Activated CD8-positive, alpha-beta T cell treated with anti-CD3 and anti-CD28 coated beads, Interleukin-2, amount 10 ng/mL, durations not matched to agents 7 days and 5 days (primary cell): ENCODE measurements around the gene AHDC1. TPM values are rescaled to one million over a fixed set of nuclear protein-coding genes. Genes with fewer than 3 reads are reported as not detected.
"Not testable (repeated sequence)": the region's sequence is repeated elsewhere in the genome, so short reads cannot be mapped to it uniquely, and the experiment has no call there.

Source experiments
- ATAC-seq: fragments of 150-1000 bp; cut with Tn5 transposase; one replicate; pipeline ENCODE4 v1.10.0; 2021; ENCODE audit warnings: moderate library complexity
- CTCF ChIA-PET: fragments of 350-600 bp; sonication (Branson Sonifier 250); formaldehyde crosslinking; loops from one replicate; lab custom pipeline; 2021; ENCODE audit warnings: antibody characterized with exemption; lab: Charles Lee
- POLR2A ChIA-PET: fragments of 350-600 bp; sonication (Branson Sonifier 250); formaldehyde crosslinking; loops from one replicate; lab custom pipeline; 2021; ENCODE audit warnings: antibody characterized with exemption; lab: Charles Lee
- DNase-seq: peaks from one replicate; pipeline ENCODE4 v3.0.0-alpha.2; 2020
- H3K27ac Mint-ChIP-seq: one replicate; pipeline ENCODE4 v1.8.0; 2021; ENCODE audit warnings: mild to moderate bottlenecking, mixed read lengths
- H3K27me3 Mint-ChIP-seq: one replicate; pipeline ENCODE4 v1.8.0; 2021; ENCODE audit warnings: low read depth, mixed read lengths
- H3K36me3 Mint-ChIP-seq: one replicate; pipeline ENCODE4 v1.8.0; 2021; ENCODE audit warnings: low read depth, mixed read lengths
- H3K4me1 Mint-ChIP-seq: one replicate; pipeline ENCODE4 v1.8.0; 2021; ENCODE audit warnings: low read depth, mixed read lengths
- H3K4me3 Mint-ChIP-seq: one replicate; pipeline ENCODE4 v1.8.0; 2021; ENCODE audit warnings: mild to moderate bottlenecking, mixed read lengths
- H3K9me3 Mint-ChIP-seq: one replicate; pipeline ENCODE4 v1.8.0; 2022; ENCODE audit warnings: mixed read lengths; ENCODE audit not compliant: insufficient read depth
- total RNA-seq, 2 experiments: library from RNA; stranded (reverse); gene quantifications; one replicate each; pipeline ENCODE4 v1.2.3, GENCODE V29; 2021

AHDC1 gene
- total RNA-seq, 2 experiments from 2014 or later = 20.9 to 22.7 TPM

DNA sequence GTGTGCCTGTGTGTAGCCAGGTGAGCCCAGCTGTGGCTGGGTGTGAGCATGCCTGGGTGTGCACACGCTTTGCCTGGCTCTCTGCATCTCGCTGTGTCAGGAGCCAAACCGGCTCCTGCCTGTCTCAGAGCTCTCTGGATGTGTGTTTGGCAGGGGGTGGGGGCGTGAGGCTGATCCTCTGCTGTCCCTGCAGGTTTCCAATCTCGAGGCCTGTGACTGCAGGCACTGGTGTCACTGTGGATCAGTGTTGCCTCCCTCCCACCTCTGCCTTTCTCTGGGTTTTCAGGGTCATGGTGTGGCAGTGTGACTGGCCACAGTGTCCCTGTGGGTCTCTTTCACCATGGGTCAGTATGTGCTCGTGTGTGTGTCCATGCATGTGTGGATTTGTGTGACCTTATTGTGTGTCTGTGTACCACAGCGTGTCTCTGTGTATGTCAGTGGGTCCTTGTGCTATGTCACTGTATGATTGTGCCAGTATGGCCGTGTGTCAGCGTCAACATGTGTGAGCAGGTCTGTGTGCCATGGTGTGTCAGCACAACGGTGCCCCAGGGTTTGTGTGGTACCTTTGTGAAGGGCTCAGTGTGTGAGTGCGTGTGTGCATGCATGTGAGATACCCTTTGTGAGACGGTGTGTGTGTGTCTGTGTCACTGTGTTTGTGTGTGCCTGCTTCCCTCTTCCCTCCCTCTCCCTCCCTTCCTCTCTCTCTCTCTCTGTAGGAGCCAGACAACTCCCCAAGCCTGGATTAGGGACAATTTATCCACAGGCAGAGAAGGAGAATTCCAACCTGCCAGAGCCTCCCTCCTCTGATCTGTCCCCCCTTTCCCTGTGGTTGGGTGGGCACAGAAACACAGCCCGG, 43.4 kb downstream of the AHDC1 start:
- H3K36me3 Mint-ChIP-seq = peaks cover 2% of the 10 kb centered on the region
- DNase-seq (no peak), ATAC-seq (no peak)
- H3K9me3 Mint-ChIP-seq = no peaks in the 10 kb centered on the region
- H3K27me3 Mint-ChIP-seq = no peaks in the 10 kb centered on the region
- POLR2A ChIA-PET = no interaction called here
- H3K4me1 Mint-ChIP-seq = peaks cover 33% of the 10 kb centered on the region
- no peak overlapping the region for H3K4me3 Mint-ChIP-seq
- H3K27ac Mint-ChIP-seq = peak overlapping the region; percentile 8
- CTCF ChIA-PET = interaction anchor here (3.2 to 10.3 kb wide), 2 partner anchors 7 to 47 kb away, joined by 21 to 150 read pairs; partner anchors contain the start of gene AHDC1

DNA sequence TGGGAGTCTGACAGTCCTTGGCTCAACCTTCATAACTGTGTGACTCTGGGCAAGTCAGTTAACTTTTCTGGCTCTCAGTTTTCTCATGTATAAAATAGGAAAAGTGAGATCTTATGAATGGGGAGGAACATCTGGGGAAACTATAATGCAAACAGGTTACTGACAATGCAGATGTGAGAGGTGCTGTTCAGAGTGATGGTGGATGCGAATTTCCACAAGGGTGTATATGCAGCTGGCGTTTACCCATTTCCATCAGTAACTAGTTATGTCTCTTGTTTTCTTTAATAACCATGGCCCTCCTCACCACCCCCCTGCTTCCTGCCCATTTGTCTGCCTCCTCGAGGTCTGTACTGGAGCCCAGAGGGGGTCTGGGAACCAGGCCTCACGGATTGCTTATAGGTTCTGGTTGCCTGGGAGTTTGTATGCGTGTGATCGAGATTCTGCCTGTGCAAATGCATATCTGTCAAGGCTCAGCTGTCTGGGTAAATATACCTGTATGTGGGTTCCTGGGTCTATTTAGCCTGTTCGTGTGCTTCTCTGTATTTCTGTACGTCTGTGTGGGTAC, 44.4 kb downstream of the AHDC1 start:
- CTCF ChIA-PET = interaction anchor here (3.2 to 10.3 kb wide), 3 partner anchors 8 to 48 kb away, joined by 21 to 150 read pairs (median 51); partner anchors contain the start of gene AHDC1
- no peak overlapping the region for H3K4me3 Mint-ChIP-seq
- DNase-seq (no peak), ATAC-seq (no peak)
- H3K27me3 Mint-ChIP-seq = no peaks in the 10 kb centered on the region
- POLR2A ChIA-PET = no interaction called here
- H3K9me3 Mint-ChIP-seq = no peaks in the 10 kb centered on the region
- peaks cover 42% of the 10 kb centered on the region for H3K4me1 Mint-ChIP-seq
- H3K27ac Mint-ChIP-seq = peak overlapping the region; percentile 0
- peaks cover 2% of the 10 kb centered on the region for H3K36me3 Mint-ChIP-seq

DNA sequence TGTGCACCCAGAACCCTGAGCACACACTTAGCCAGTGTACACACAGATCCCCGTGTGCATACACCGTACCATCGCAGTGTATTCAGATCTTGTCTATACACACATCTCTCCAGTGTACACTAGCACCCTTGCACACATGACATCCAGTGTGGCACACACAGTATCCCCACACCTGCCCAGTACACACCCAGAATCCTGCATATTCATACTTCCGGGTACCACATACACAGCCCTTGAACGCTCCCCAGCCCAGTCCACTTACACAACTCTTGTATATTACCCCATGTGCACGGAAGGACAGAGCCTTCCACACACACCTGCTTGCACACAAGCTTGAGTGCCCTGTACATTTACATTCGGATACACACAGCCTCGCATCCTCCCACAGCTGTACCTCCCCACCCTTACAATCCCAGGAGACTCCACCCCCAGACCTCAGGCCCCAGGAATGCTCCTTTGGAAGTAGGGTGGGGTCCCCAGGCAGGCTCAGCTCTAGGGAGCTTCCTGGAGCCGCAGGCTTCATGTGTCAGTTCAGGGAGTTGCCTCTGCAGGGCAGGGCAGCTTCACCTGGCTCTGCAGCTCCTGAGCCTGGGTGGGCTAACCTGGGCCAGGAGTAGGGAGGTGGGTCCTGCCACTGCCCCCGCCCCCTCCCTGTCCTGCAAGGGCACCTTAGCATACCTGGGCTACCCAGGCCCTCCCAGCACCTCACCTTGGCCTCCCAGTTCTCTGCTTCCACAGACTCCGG, 46.2 kb downstream of the AHDC1 start:
- Mint-ChIP-seq H3K4me3 (no peak overlapping the region), H3K27me3 (no peaks in the 10 kb centered on the region), H3K4me1 (peaks cover 36% of the 10 kb centered on the region), H3K27ac (peak overlapping the region; percentile 84), H3K9me3 (no peaks in the 10 kb centered on the region), H3K36me3 (peaks cover 2% of the 10 kb centered on the region)
- ChIA-PET POLR2A (interaction anchor here (1.2 to 1.7 kb wide), 3 partner anchors 11 to 105 kb away, joined by 3 to 7 read pairs (median 5); no protein-coding TSS in a partner anchor), CTCF (interaction anchor here (1.1 to 10.3 kb wide), 18 partner anchors 10 to 163 kb away, joined by 3 to 150 read pairs (median 8); partner anchors contain the start of genes AHDC1 and IFI6)
- DNase-seq = no peak
- no peak for ATAC-seq

DNA sequence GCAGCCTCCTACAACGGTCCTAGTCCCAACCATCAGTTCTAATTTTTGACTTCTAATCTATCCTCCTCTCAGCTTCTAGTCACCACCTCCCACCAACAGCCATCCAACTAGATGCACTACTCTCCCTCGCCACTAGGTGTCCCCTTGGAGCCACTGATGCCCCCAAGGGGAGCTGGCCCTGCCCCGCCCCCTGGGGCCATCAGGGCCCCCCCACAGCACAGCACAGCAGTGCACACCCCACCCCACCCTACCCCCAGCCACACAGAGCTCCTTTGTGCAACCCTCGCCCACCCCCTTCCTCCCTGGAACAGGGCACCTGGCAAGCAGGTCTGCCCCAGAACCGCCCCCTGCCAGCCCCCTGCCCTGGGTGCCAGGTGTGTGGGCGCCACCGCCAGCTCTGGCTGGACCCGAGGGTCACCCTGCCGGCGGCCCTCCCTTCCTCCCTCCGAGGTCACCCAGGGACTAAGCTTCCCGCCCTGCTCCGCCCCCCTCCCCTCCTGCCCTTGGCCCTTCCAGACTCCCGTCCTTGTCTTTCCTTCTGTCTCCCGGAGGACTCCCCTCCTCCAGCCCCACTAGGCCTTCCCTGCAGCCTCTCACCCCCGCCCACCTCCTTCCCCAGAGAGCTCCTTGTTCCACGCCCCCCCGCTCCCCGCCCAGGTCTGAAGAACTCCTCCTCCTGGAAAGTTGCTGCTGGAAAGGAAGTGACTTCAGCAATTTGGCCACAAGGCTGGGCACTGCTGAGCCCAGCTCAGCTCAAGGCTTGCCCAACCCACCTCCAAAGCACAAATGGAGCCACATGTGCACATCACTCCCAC, 47.0 kb downstream of the AHDC1 start:
- no peaks in the 10 kb centered on the region for H3K9me3 Mint-ChIP-seq
- H3K36me3 Mint-ChIP-seq = peaks cover 2% of the 10 kb centered on the region
- peak; percentile 84 for DNase-seq
- ATAC-seq = peak; percentile 74
- ChIA-PET POLR2A (interaction anchor here (1.0 to 1.7 kb wide), 6 partner anchors 12 to 115 kb away, joined by 3 to 7 read pairs (median 4); partner anchors contain the start of gene IFI6), CTCF (interaction anchor here (0.6 to 10.3 kb wide), 57 partner anchors 10 to 612 kb away, joined by 3 to 150 read pairs (median 5); partner anchors contain the start of genes AHDC1, IFI6 and WASF2)
- peak overlapping the region; percentile 84 for H3K27ac Mint-ChIP-seq
- peaks cover 33% of the 10 kb centered on the region for H3K4me1 Mint-ChIP-seq
- peak overlapping the region; percentile 3 for H3K4me3 Mint-ChIP-seq
- no peaks in the 10 kb centered on the region for H3K27me3 Mint-ChIP-seq

DNA sequence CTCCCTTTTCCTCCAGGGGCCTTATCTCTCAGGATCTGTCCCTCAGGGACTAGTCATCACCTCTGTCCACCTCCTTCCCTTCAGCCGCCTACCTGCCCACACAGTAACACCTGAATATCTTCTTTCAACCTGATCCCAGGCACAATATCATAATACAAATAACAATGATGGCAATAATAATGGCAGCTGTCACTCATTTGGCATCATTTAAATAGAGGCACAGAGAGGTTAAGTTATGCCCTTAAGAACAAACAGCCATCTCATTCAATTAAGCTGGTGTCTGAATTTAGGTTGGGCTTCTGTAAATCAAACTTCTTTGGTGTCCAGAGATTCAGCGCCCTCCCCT, 47.5 kb downstream of the AHDC1 start:
- POLR2A ChIA-PET = interaction anchor here (1.0 to 1.7 kb wide), 6 partner anchors 12 to 116 kb away, joined by 3 to 7 read pairs (median 4); partner anchors contain the start of gene IFI6
- DNase-seq (no peak), ATAC-seq (peak; percentile 13)
- Mint-ChIP-seq H3K27me3 (no peaks in the 10 kb centered on the region), H3K27ac (peak overlapping the region; percentile 78), H3K4me1 (peaks cover 33% of the 10 kb centered on the region), H3K9me3 (no peaks in the 10 kb centered on the region), H3K4me3 (peak overlapping the region; percentile 35), H3K36me3 (peaks cover 2% of the 10 kb centered on the region)
- CTCF ChIA-PET = interaction anchor here (0.6 to 10.3 kb wide), 55 partner anchors 9 to 613 kb away, joined by 3 to 150 read pairs (median 5); partner anchors contain the start of genes AHDC1, IFI6 and WASF2

DNA sequence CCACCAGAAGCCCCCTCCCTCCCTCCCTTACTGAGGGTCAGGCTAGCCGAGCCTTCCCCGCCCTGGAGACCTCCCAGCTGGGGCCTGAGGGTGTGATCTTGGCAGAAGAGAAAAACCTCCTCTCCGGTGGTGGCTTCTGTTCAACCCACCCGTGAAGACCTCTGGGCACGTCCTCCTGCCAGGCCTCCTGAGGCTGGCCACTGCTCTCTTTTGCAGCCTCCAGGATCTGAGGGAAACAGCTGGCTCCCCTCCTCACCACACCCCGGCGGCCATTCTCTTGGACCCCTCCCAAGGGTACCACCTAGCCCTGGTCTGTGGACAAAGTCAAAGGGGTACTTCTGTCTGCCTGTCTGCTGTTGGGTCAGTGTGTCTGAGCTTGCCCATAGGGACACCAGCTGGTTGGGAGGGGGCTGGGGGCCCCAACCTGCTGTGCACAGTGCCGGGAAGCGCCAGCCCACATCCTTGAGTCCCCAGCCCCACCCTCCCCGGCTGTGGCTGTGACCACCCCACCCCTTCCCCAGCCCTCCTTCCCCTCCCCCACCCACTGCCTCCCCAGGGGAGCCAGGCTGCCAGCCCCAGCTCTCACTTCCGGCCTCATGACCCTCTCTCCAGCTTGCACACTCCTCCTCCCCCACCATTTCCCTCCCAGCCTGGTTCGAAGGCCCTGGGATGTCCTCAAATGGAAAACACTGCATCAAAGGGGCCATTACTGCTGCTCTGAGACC, 48.1 kb downstream of the AHDC1 start:
- Mint-ChIP-seq H3K4me3 (peak overlapping the region; percentile 35), H3K27ac (peak overlapping the region; percentile 78), H3K36me3 (peaks cover 4% of the 10 kb centered on the region), H3K27me3 (no peaks in the 10 kb centered on the region), H3K4me1 (peaks cover 33% of the 10 kb centered on the region), H3K9me3 (no peaks in the 10 kb centered on the region)
- ATAC-seq = peak; percentile 38
- CTCF ChIA-PET = interaction anchor here (0.6 to 10.3 kb wide), 55 partner anchors 9 to 614 kb away, joined by 3 to 150 read pairs (median 5); partner anchors contain the start of genes AHDC1, IFI6 and WASF2
- POLR2A ChIA-PET = interaction anchor here (1.2 to 1.7 kb wide), 4 partner anchors 30 to 116 kb away, joined by 3 to 7 read pairs (median 5); partner anchors contain the start of gene IFI6
- peak; percentile 65 for DNase-seq

DNA sequence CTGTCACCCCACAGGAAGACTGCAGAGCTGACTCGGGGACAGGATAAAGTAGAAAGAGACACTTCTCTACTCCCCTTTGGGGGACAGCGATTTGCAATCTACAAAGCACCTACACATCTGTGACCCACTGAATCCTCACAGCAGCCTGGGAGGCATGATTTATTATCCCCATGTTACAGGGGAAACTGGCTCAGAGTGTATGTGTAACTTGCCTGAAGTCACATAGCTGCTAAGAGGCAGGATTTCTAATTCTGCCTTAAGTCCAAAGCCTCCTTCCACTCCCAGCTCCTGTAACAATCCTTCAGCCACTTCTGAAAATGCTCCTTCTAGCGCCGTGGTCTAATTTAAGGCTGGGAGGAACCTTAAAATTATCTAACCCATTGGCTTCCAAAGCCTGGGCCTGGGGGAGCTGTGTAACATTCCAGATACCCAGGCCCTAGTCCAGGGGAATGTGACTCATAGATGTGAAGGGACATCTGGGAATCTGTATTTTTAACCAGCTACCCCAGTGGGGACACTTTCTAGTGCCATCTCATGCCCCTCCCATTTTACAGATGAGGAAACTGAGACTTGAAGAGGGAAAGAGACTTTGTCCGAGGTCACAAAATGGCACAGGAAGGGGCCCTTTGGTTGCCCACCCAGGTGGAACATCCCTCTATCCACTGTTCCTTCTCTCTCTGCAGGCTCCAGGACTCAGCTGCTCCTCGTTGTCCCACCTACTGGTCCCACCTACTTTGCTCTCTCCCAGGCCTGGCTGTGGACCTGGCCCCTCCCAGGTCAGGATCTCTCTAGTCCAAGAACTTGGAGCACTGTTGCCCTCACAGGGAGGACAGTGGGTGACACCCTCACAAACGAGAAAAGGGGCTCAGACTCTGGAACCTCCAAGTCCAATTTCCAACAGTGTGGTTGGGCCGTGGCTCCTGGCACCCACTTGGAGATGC, 48.9 kb downstream of the AHDC1 start:
- no peaks in the 10 kb centered on the region for H3K27me3 Mint-ChIP-seq
- peak overlapping the region; percentile 81 for H3K27ac Mint-ChIP-seq
- POLR2A ChIA-PET = no interaction called here
- peaks cover 33% of the 10 kb centered on the region for H3K4me1 Mint-ChIP-seq
- H3K9me3 Mint-ChIP-seq = no peaks in the 10 kb centered on the region
- peaks cover 4% of the 10 kb centered on the region for H3K36me3 Mint-ChIP-seq
- DNase-seq (no peak), ATAC-seq (no peak)
- H3K4me3 Mint-ChIP-seq = no peak overlapping the region
- CTCF ChIA-PET = interaction anchor here (0.6 to 10.3 kb wide), 10 partner anchors 11 to 160 kb away, joined by 3 to 150 read pairs (median 35); partner anchors contain the start of genes AHDC1 and IFI6

DNA sequence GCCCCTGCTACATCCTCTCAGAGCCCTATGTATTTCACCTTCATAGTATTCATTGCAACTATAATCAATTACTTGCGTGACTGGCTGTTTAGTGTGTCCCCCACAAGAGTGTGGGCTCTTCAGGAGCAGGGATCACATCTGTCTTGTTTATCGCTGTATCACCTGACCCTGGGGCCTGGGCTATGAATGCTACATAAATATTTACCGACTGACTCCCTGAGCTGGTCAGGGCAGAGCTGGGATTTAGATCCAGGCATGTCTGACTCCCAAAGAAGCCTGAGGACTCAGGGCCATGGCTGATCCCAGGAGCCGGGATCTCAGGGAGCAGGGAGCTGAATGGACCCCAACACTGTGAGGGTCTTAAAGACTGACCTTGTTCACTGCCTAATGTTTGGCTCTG, 49.7 kb downstream of the AHDC1 start:
- H3K4me3 Mint-ChIP-seq = no peak overlapping the region
- POLR2A ChIA-PET = interaction anchor here (0.7 to 0.9 kb wide), 2 partner anchors 13 to 64 kb away, joined by 3 read pairs; partner anchors contain the start of gene WASF2
- peak overlapping the region; percentile 81 for H3K27ac Mint-ChIP-seq
- H3K4me1 Mint-ChIP-seq = peaks cover 33% of the 10 kb centered on the region
- ATAC-seq (no peak), DNase-seq (no peak)
- peaks cover 4% of the 10 kb centered on the region for H3K36me3 Mint-ChIP-seq
- H3K27me3 Mint-ChIP-seq = no peaks in the 10 kb centered on the region
- CTCF ChIA-PET = interaction anchor here (0.6 to 10.3 kb wide), 6 partner anchors 10 to 108 kb away, joined by 3 to 150 read pairs (median 30); partner anchors contain the start of gene AHDC1
- no peaks in the 10 kb centered on the region for H3K9me3 Mint-ChIP-seq

DNA sequence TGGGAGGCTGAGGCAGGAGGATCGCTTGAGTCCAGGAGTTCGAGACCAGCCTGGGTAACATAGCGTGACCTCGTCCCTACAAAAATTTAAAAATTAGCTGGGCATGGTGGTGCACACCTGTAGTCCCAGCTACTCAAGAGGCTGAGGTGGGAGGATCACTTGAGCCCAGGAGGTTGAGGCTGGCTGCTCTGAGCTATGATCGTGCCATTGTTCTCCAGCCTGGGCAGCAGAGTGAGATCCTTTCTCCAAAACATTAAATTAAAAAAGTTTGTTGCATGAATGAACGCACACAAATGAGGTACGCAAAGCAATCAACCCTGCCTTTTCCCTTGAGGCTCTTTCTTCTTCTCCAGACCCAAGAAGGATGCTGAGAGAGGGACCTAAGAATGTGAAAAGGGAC, 50.1 kb downstream of the AHDC1 start:
- H3K27ac Mint-ChIP-seq = peak overlapping the region; percentile 81

More for the DNA sequence above, 50.1 kb downstream of the AHDC1 start:
- peaks cover 33% of the 10 kb centered on the region for H3K4me1 Mint-ChIP-seq
- ChIA-PET POLR2A (interaction anchor here (0.7 to 0.9 kb wide), 2 partner anchors 14 to 64 kb away, joined by 3 read pairs; partner anchors contain the start of gene WASF2), CTCF (interaction anchor here (1.2 to 10.3 kb wide), 4 partner anchors 10 to 53 kb away, joined by 4 to 150 read pairs (median 61); partner anchors contain the start of gene AHDC1)
- H3K4me3 Mint-ChIP-seq, H3K36me3 Mint-ChIP-seq, DNase-seq, H3K9me3 Mint-ChIP-seq, H3K27me3 Mint-ChIP-seq, ATAC-seq: not testable (repeated sequence)
